ENCODE results near the gene CDKAL1. TPM values are rescaled to one million over a fixed set of nuclear protein-coding genes. Genes with fewer than 3 reads are reported as not detected.

CDKAL1 gene
- total RNA-seq, 6 experiments from 2014 or later = 9.2 to 14.3 (median 11.9) TPM

GRCh38 chr6:20837189-20837588 is 302.9 kb downstream of the CDKAL1 start:
- DNase-seq = no peak
- H3K9me3 Mint-ChIP-seq = no peaks in the 10 kb centered on the region
- H3K36me3 Mint-ChIP-seq (ENCODE audit: low read depth) = no peaks in the 10 kb centered on the region
- no peak for TF ChIP-seq CTCF (IDR thresholded peaks at IDR 0.05)
- H3K27me3 Mint-ChIP-seq (ENCODE audit: insufficient read depth) = no peaks in the 10 kb centered on the region
- no peak overlapping the region for H3K4me3 Mint-ChIP-seq
- H3K27ac Mint-ChIP-seq = no peak overlapping the region
- peaks cover 11% of the 10 kb centered on the region for H3K4me1 Mint-ChIP-seq (ENCODE audit: low read depth)

- H3K4me3 Mint-ChIP-seq = no peak overlapping the region
- H3K27ac Mint-ChIP-seq = no peak overlapping the region
- no peaks in the 10 kb centered on the region for H3K27me3 Mint-ChIP-seq (ENCODE audit: insufficient read depth)
- no peaks in the 10 kb centered on the region for H3K36me3 Mint-ChIP-seq (ENCODE audit: low read depth)
- H3K4me1 Mint-ChIP-seq (ENCODE audit: low read depth) = peaks cover 11% of the 10 kb centered on the region
- DNase-seq = no peak
- no peak for TF ChIP-seq CTCF (IDR thresholded peaks at IDR 0.05)
- no peaks in the 10 kb centered on the region for H3K9me3 Mint-ChIP-seq
These were observed 303.9 kb downstream of the CDKAL1 start for GRCh38 chr6:20838113-20838512.

DNA sequence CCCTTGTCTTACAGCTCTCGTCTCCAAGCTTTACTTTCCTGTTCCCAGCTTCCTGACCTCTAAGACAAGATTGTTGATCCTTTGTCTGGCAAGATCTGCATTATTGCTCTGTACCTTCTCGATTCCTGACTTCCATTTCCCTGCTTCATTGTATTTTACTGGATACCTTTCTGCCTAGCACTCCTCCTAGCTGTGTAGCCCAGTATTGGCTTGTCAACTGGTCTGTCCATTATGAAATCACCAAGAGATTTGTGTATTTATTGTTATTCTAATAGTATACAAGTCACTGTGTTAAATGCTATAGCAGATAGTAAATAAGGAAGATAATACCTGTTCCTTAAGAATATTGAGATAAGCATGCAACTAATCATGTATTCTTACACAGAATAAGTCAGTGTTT is 305.4 kb downstream of the CDKAL1 start:
- Mint-ChIP-seq H3K9me3 (no peaks in the 10 kb centered on the region), H3K27ac (no peak overlapping the region), H3K4me1 (ENCODE audit: low read depth) (peaks cover 11% of the 10 kb centered on the region), H3K27me3 (ENCODE audit: insufficient read depth) (no peaks in the 10 kb centered on the region), H3K36me3 (ENCODE audit: low read depth) (no peaks in the 10 kb centered on the region), H3K4me3 (no peak overlapping the region)
- no peak for DNase-seq
- TF ChIP-seq CTCF (IDR thresholded peaks at IDR 0.05) = no peak

DNA sequence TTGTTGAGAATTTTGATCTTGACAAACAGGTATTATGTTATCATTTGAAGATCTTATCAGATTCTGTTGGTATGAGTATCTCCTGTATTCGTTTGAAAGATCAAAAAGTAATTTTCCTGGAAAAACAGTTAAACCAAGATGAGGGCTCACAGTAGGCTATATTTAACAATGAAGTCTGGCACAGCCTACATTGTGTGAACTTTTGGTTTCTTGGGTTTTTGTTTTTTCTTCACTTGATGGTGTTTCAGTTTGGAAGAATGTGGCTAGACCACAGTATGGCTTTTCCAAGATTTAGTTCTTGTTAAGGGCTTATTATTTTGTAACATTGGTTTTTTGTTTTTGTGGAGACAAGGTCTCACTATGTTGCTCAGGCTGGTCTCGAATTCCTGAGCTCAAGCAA is 306.4 kb downstream of the CDKAL1 start:
- no peak for TF ChIP-seq CTCF (IDR thresholded peaks at IDR 0.05)
- Mint-ChIP-seq H3K27ac (no peak overlapping the region), H3K36me3 (ENCODE audit: low read depth) (no peaks in the 10 kb centered on the region), H3K27me3 (ENCODE audit: insufficient read depth) (no peaks in the 10 kb centered on the region), H3K9me3 (no peaks in the 10 kb centered on the region), H3K4me3 (no peak overlapping the region), H3K4me1 (ENCODE audit: low read depth) (peaks cover 12% of the 10 kb centered on the region)
- DNase-seq = peak; percentile 18

- Mint-ChIP-seq H3K4me1 (ENCODE audit: low read depth) (peaks cover 23% of the 10 kb centered on the region), H3K27ac (no peak overlapping the region), H3K4me3 (no peak overlapping the region), H3K36me3 (ENCODE audit: low read depth) (no peaks in the 10 kb centered on the region), H3K27me3 (ENCODE audit: insufficient read depth) (no peaks in the 10 kb centered on the region), H3K9me3 (no peaks in the 10 kb centered on the region)
- no peak for TF ChIP-seq CTCF (IDR thresholded peaks at IDR 0.05)
- no peak for DNase-seq
These were observed 307.5 kb downstream of the CDKAL1 start for GRCh38 chr6:20841806-20842205.

DNA sequence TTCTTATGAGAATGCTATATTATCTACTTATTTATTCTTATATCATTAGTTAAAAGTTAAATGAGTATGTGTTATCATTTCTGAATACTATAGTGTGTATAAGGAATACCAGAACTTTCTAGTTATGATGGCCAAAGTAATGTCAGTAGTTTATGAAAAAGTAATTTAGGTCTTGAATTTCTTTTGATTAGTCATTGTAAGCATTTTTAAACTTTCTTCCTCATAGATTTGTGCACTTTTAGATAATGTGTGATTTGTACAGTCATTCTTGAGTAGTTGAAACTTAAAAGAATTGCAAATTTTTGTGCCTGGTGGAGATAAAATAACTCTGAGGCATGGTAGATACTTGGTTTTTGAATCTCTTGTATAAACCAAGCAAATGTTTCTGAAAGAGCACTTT is 311.3 kb downstream of the CDKAL1 start:
- no peaks in the 10 kb centered on the region for H3K27me3 Mint-ChIP-seq (ENCODE audit: insufficient read depth)
- TF ChIP-seq CTCF (IDR thresholded peaks at IDR 0.05) = no peak
- peaks cover 22% of the 10 kb centered on the region for H3K4me1 Mint-ChIP-seq (ENCODE audit: low read depth)
- DNase-seq = no peak
- no peak overlapping the region for H3K27ac Mint-ChIP-seq
- no peaks in the 10 kb centered on the region for H3K9me3 Mint-ChIP-seq
- no peak overlapping the region for H3K4me3 Mint-ChIP-seq
- no peaks in the 10 kb centered on the region for H3K36me3 Mint-ChIP-seq (ENCODE audit: low read depth)
